ENCODE measurements around the gene MRPS34.

Gene MRPS34

GRCh38 chr16:1779741-1780676 is 7.1 kb upstream of the MRPS34 start:
- WGBS = 92% methylated on average over 27 of the region's 27 CpGs
- H3K36me3 ChIP-seq (ENCODE audit: insufficient read depth, low read length) = peaks cover 36% of the 10 kb centered on the region
- no peaks in the 10 kb centered on the region for H3K9me3 ChIP-seq (ENCODE audit: insufficient read depth, low read depth, low read length)
- H3K4me1 ChIP-seq (ENCODE audit: insufficient read depth, low read length) = no peaks in the 10 kb centered on the region; the same call in 1 of the 2 replicates
- H3K9ac ChIP-seq (ENCODE audit: low read depth, low read length) = no peak overlapping the region
- no peaks in the 10 kb centered on the region for H3K27me3 ChIP-seq (ENCODE audit: insufficient read depth, low read length)
- H3K27ac ChIP-seq (ENCODE audit: low read depth, low read length) = no peak overlapping the region
- no peak overlapping the region for H3K4me3 ChIP-seq (ENCODE audit: low read length)

GRCh38 chr16:1779234-1779701 is 6.3 kb upstream of the MRPS34 start:
- 93% methylated on average over 8 of the region's 8 CpGs for WGBS
- H3K27me3 ChIP-seq (ENCODE audit: insufficient read depth, low read length) = no peaks in the 10 kb centered on the region
- no peak overlapping the region for H3K4me3 ChIP-seq (ENCODE audit: low read length)
- H3K9ac ChIP-seq (ENCODE audit: low read depth, low read length) = no peak overlapping the region
- no peaks in the 10 kb centered on the region; the same call in 1 of the 2 replicates for H3K4me1 ChIP-seq (ENCODE audit: insufficient read depth, low read length)
- no peak overlapping the region for H3K27ac ChIP-seq (ENCODE audit: low read depth, low read length)
- H3K36me3 ChIP-seq (ENCODE audit: insufficient read depth, low read length) = peaks cover 35% of the 10 kb centered on the region
- no peaks in the 10 kb centered on the region for H3K9me3 ChIP-seq (ENCODE audit: insufficient read depth, low read depth, low read length)

DNA sequence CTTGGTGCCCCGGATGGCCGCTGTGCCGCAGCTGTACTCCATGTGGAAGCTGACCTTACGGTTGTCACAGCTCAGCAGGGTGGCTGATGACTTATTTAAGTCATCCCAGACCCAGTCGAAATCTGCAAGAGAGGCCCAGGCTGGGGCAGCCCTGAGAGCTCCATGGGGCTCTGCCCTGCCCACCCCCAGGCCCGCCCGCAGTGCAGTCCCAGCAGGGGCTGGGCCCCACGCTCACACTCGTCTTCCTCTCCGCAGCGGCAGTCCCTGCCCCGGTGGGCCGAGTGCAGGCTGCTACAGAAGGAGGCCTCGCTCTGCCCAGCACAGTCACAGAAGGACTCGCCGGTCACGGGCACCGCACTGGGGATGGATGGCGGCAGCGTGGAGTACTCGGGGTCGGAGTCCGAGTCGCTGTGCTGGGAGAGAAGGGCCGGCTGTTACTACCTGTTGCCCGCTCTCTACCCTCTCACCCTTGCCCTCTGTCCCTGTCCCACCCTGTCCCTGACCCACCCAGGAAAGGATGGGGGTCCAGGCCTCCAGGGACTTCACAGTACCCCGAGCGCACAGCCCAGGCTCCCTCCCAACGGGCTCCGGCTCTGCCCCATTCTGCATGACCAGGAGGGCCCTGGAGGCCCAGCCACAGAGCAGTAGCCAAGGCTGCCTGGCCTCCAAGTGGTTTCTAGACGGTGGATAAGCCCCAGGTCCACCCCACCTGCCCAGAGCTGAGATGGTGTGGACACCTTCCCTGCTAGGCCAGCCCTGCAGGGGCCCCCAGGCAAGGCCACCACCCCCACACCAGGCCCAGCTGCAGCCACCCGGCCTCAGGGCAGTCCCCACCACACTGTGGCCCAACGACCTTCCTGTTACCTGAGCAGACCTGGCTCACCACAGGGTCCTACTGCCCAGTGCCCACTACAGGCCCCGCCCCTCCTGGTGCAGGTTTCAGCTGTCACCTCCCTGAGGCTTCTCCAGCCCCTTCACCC is 5.6 kb upstream of the MRPS34 start:
- Histone ChIP-seq H3K4me3 (ENCODE audit: low read length) (no peak overlapping the region), H3K36me3 (ENCODE audit: insufficient read depth, low read length) (peaks cover 35% of the 10 kb centered on the region), H3K9ac (ENCODE audit: low read depth, low read length) (no peak overlapping the region), H3K9me3 (ENCODE audit: insufficient read depth, low read depth, low read length) (no peaks in the 10 kb centered on the region), H3K4me1 (ENCODE audit: insufficient read depth, low read length) (no peaks in the 10 kb centered on the region; the same call in 1 of the 2 replicates), H3K27ac (ENCODE audit: low read depth, low read length) (no peak overlapping the region), H3K27me3 (ENCODE audit: insufficient read depth, low read length) (no peaks in the 10 kb centered on the region)
- 91% methylated on average over 34 of the region's 34 CpGs for whole genome bisulfite sequencing

DNA sequence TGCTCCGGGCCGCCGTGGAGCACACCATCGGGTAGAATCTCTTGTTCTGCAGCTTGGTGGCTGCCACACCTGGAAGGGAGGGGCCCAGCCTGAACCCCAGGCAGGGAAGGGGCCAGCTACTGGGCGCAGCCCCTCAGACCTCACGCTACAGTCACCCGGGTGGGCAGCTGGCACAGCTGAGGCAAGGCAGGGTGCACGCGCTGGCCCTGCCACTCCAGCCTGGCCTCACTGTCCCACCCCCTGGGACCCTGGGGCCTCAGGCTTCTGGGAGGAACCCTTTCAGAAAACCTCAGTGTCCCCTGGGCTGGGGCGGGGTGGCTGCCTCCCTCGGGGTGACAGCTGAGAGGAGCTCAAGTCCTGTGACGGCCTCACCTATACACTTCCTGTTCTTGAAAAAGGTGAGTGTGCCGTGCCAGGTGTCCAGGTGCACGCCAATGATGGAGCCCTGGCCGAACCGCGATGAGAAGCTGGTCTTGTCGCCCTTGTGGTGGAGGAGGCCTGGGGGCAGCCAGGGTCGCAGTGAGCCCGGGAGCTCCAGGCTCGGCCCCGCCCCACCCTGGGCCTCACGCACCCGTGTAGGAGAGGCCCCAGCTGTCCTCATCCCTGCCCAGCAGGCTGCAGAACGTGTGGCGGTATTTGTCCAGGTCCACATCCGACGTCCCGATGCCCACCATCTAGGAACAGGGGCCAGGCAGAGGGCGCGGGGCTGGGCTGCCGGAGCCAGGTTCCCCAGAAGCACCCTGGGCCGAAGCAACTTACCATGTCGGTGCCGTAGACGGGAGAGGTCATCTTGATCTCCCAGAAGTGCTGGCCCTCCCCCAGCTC is 4.7 kb upstream of the MRPS34 start:
- Histone ChIP-seq H3K36me3 (ENCODE audit: insufficient read depth, low read length) (peaks cover 35% of the 10 kb centered on the region), H3K4me1 (ENCODE audit: insufficient read depth, low read length) (no peaks in the 10 kb centered on the region; the same call in 1 of the 2 replicates), H3K4me3 (ENCODE audit: low read length) (no peak overlapping the region), H3K9ac (ENCODE audit: low read depth, low read length) (no peak overlapping the region), H3K9me3 (ENCODE audit: insufficient read depth, low read depth, low read length) (no peaks in the 10 kb centered on the region), H3K27me3 (ENCODE audit: insufficient read depth, low read length) (no peaks in the 10 kb centered on the region), H3K27ac (ENCODE audit: low read depth, low read length) (no peak overlapping the region)
- 94% methylated on average over 36 of the region's 36 CpGs for WGBS

GRCh38 chr16:1776991-1777374 is 4.0 kb upstream of the MRPS34 start:
- Histone ChIP-seq H3K9me3 (ENCODE audit: insufficient read depth, low read depth, low read length) (no peaks in the 10 kb centered on the region), H3K4me1 (ENCODE audit: insufficient read depth, low read length) (no peaks in the 10 kb centered on the region; the same call in 1 of the 2 replicates), H3K36me3 (ENCODE audit: insufficient read depth, low read length) (peaks cover 35% of the 10 kb centered on the region), H3K27me3 (ENCODE audit: insufficient read depth, low read length) (no peaks in the 10 kb centered on the region), H3K27ac (ENCODE audit: low read depth, low read length) (no peak overlapping the region), H3K9ac (ENCODE audit: low read depth, low read length) (no peak overlapping the region), H3K4me3 (ENCODE audit: low read length) (no peak overlapping the region)
- WGBS = 95% methylated on average over 22 of the region's 22 CpGs

GRCh38 chr16:1776672-1776955 is 3.7 kb upstream of the MRPS34 start:
- Histone ChIP-seq H3K27me3 (ENCODE audit: insufficient read depth, low read length) (no peaks in the 10 kb centered on the region), H3K36me3 (ENCODE audit: insufficient read depth, low read length) (peaks cover 35% of the 10 kb centered on the region), H3K4me1 (ENCODE audit: insufficient read depth, low read length) (no peaks in the 10 kb centered on the region; the same call in 1 of the 2 replicates), H3K4me3 (ENCODE audit: low read length) (no peak overlapping the region), H3K9me3 (ENCODE audit: insufficient read depth, low read depth, low read length) (no peaks in the 10 kb centered on the region), H3K27ac (ENCODE audit: low read depth, low read length) (no peak overlapping the region), H3K9ac (ENCODE audit: low read depth, low read length) (no peak overlapping the region)
- WGBS = 97% methylated on average over 13 of the region's 13 CpGs

- Histone ChIP-seq H3K9me3 (ENCODE audit: insufficient read depth, low read depth, low read length) (no peaks in the 10 kb centered on the region), H3K4me1 (ENCODE audit: insufficient read depth, low read length) (no peaks in the 10 kb centered on the region; the same call in 1 of the 2 replicates), H3K36me3 (ENCODE audit: insufficient read depth, low read length) (peaks cover 35% of the 10 kb centered on the region), H3K27ac (ENCODE audit: low read depth, low read length) (no peak overlapping the region), H3K9ac (ENCODE audit: low read depth, low read length) (no peak overlapping the region), H3K27me3 (ENCODE audit: insufficient read depth, low read length) (no peaks in the 10 kb centered on the region), H3K4me3 (ENCODE audit: low read length) (no peak overlapping the region)
- WGBS = 96% methylated on average over 28 of the region's 28 CpGs
Observed at GRCh38 chr16:1775846-1776671, 3.1 kb upstream of the MRPS34 start.

GRCh38 chr16:1775006-1775845 is 2.3 kb upstream of the MRPS34 start:
- no peak overlapping the region for H3K4me3 ChIP-seq (ENCODE audit: low read length)
- no peaks in the 10 kb centered on the region; the same call in 1 of the 2 replicates for H3K4me1 ChIP-seq (ENCODE audit: insufficient read depth, low read length)
- H3K9me3 ChIP-seq (ENCODE audit: insufficient read depth, low read depth, low read length) = no peaks in the 10 kb centered on the region
- H3K36me3 ChIP-seq (ENCODE audit: insufficient read depth, low read length) = peaks cover 30% of the 10 kb centered on the region
- 0 out of 2 replicates have a peak overlapping the region, but pooled peaks have one; percentile 98 for H3K9ac ChIP-seq (ENCODE audit: low read depth, low read length)
- H3K27me3 ChIP-seq (ENCODE audit: insufficient read depth, low read length) = no peaks in the 10 kb centered on the region
- 95% methylated on average over 30 of the region's 30 CpGs for WGBS
- H3K27ac ChIP-seq (ENCODE audit: low read depth, low read length) = no peak overlapping the region

- H3K4me1 ChIP-seq (ENCODE audit: insufficient read depth, low read length) = no peaks in the 10 kb centered on the region; the same call in 1 of the 2 replicates
- WGBS = 93% methylated on average over 7 of the region's 7 CpGs
- H3K27ac ChIP-seq (ENCODE audit: low read depth, low read length) = no peak overlapping the region
- H3K9ac ChIP-seq (ENCODE audit: low read depth, low read length) = 0 out of 2 replicates have a peak overlapping the region, but pooled peaks have one; percentile 98
- H3K27me3 ChIP-seq (ENCODE audit: insufficient read depth, low read length) = no peaks in the 10 kb centered on the region
- H3K4me3 ChIP-seq (ENCODE audit: low read length) = peak overlapping the region; percentile 93
- no peaks in the 10 kb centered on the region for H3K9me3 ChIP-seq (ENCODE audit: insufficient read depth, low read depth, low read length)
- peaks cover 30% of the 10 kb centered on the region for H3K36me3 ChIP-seq (ENCODE audit: insufficient read depth, low read length)
Observed at GRCh38 chr16:1774448-1774780, 1.5 kb upstream of the MRPS34 start.
